Measurements from ENCODE around the gene SMU1. TPM values are rescaled to one million over a fixed set of nuclear protein-coding genes. Genes with fewer than 3 reads are reported as not detected.

The SMU1 gene
- total RNA-seq, 1 donor from 2014 or later = 22.9 TPM

- Mint-ChIP-seq H3K9me3 (ENCODE audit: unreplicated experiment) (peaks cover 1% of the 10 kb centered on the region), H3K4me1 (ENCODE audit: low read depth, unreplicated experiment) (no peaks in the 10 kb centered on the region), H3K27me3 (ENCODE audit: low read depth, unreplicated experiment) (peaks cover 3% of the 10 kb centered on the region), H3K27ac (ENCODE audit: unreplicated experiment) (no peak overlapping the region), H3K4me3 (ENCODE audit: unreplicated experiment) (no peak overlapping the region), H3K36me3 (ENCODE audit: low read depth, unreplicated experiment) (peaks cover 2% of the 10 kb centered on the region)
- Histone ChIP-seq H3K27ac (ENCODE audit: low read depth, low read length) (no peak overlapping the region), H3K79me2 (ENCODE audit: insufficient read depth, low read length) (no peaks in the 10 kb centered on the region), H3K4me2 (ENCODE audit: low read length) (no peak overlapping the region), H3K4me1 (ENCODE audit: insufficient read depth, low read length) (peaks cover 4% of the 10 kb centered on the region), H3K4me3 (ENCODE audit: insufficient read depth, low read depth, low read length) (no peak overlapping the region), H3K9me3 (ENCODE audit: insufficient read depth, low read depth, low read length) (no peaks in the 10 kb centered on the region), H3K9ac (ENCODE audit: low read length) (no peak overlapping the region), H2AFZ (ENCODE audit: low read depth, low read length) (no peak overlapping the region), H4K20me1 (ENCODE audit: insufficient read depth, low read length) (no peaks in the 10 kb centered on the region), H3K36me3 (ENCODE audit: insufficient read depth, low read length) (no peaks in the 10 kb centered on the region), H3K27me3 (ENCODE audit: insufficient read depth, low read length) (no peaks in the 10 kb centered on the region)
- no peak for DNase-seq (ENCODE audit: low read depth)
- TF ChIP-seq CTCF (IDR thresholded peaks at IDR 0.05; ENCODE audit: insufficient read depth, low read depth, low read length) = no peak
- no peak for TF ChIP-seq EZH2 (IDR thresholded peaks at IDR 0.05; ENCODE audit: insufficient read depth, low read length)
- FAIRE-seq = no peak
Observed at GRCh38 chr9:33082128-33082527, 5.7 kb upstream of the SMU1 start.

- Mint-ChIP-seq H3K9me3 (ENCODE audit: unreplicated experiment) (peaks cover 1% of the 10 kb centered on the region), H3K27me3 (ENCODE audit: low read depth, unreplicated experiment) (peaks cover 3% of the 10 kb centered on the region), H3K4me1 (ENCODE audit: low read depth, unreplicated experiment) (no peaks in the 10 kb centered on the region), H3K27ac (ENCODE audit: unreplicated experiment) (no peak overlapping the region), H3K36me3 (ENCODE audit: low read depth, unreplicated experiment) (peaks cover 2% of the 10 kb centered on the region), H3K4me3 (ENCODE audit: unreplicated experiment) (no peak overlapping the region)
- FAIRE-seq (peak; percentile 50), DNase-seq (ENCODE audit: low read depth) (peak; percentile 79)
- TF ChIP-seq EZH2 (IDR thresholded peaks at IDR 0.05; ENCODE audit: insufficient read depth, low read length) (no peak), CTCF (IDR thresholded peaks at IDR 0.05; ENCODE audit: insufficient read depth, low read depth, low read length) (peak; percentile 84)
- peaks cover 4% of the 10 kb centered on the region for H3K4me1 ChIP-seq (ENCODE audit: insufficient read depth, low read length)
- H2AFZ ChIP-seq (ENCODE audit: low read depth, low read length) = peak overlapping the region; percentile 53
- H3K27me3 ChIP-seq (ENCODE audit: insufficient read depth, low read length) = no peaks in the 10 kb centered on the region
- H3K79me2 ChIP-seq (ENCODE audit: insufficient read depth, low read length) = peaks cover 3% of the 10 kb centered on the region
- peak overlapping the region; percentile 82 for H3K4me2 ChIP-seq (ENCODE audit: low read length)
- no peaks in the 10 kb centered on the region for H3K36me3 ChIP-seq (ENCODE audit: insufficient read depth, low read length)
- H3K9me3 ChIP-seq (ENCODE audit: insufficient read depth, low read depth, low read length) = no peaks in the 10 kb centered on the region
- peak overlapping the region; percentile 68 for H3K9ac ChIP-seq (ENCODE audit: low read length)
- H4K20me1 ChIP-seq (ENCODE audit: insufficient read depth, low read length) = no peaks in the 10 kb centered on the region
- peak overlapping the region; percentile 37 for H3K4me3 ChIP-seq (ENCODE audit: insufficient read depth, low read depth, low read length)
- no peak overlapping the region for H3K27ac ChIP-seq (ENCODE audit: low read depth, low read length)
Observed at GRCh38 chr9:33081128-33081851, 4.8 kb upstream of the SMU1 start.

GRCh38 chr9:33080534-33080933 lies 4.1 kb upstream of the SMU1 start:
- Histone ChIP-seq H3K4me1 (ENCODE audit: insufficient read depth, low read length) (peaks cover 7% of the 10 kb centered on the region), H3K27ac (ENCODE audit: low read depth, low read length) (no peak overlapping the region), H3K79me2 (ENCODE audit: insufficient read depth, low read length) (peaks cover 10% of the 10 kb centered on the region), H3K4me2 (ENCODE audit: low read length) (peak overlapping the region; percentile 82), H2AFZ (ENCODE audit: low read depth, low read length) (peak overlapping the region; percentile 53), H3K9me3 (ENCODE audit: insufficient read depth, low read depth, low read length) (no peaks in the 10 kb centered on the region), H3K4me3 (ENCODE audit: insufficient read depth, low read depth, low read length) (no peak overlapping the region), H3K27me3 (ENCODE audit: insufficient read depth, low read length) (no peaks in the 10 kb centered on the region), H4K20me1 (ENCODE audit: insufficient read depth, low read length) (no peaks in the 10 kb centered on the region), H3K9ac (ENCODE audit: low read length) (peak overlapping the region; percentile 68), H3K36me3 (ENCODE audit: insufficient read depth, low read length) (no peaks in the 10 kb centered on the region)
- peaks cover 3% of the 10 kb centered on the region for H3K27me3 Mint-ChIP-seq (ENCODE audit: low read depth, unreplicated experiment)
- no peaks in the 10 kb centered on the region for H3K4me1 Mint-ChIP-seq (ENCODE audit: low read depth, unreplicated experiment)
- no peak overlapping the region for H3K27ac Mint-ChIP-seq (ENCODE audit: unreplicated experiment)
- TF ChIP-seq CTCF (IDR thresholded peaks at IDR 0.05; ENCODE audit: insufficient read depth, low read depth, low read length) = no peak
- no peak for TF ChIP-seq EZH2 (IDR thresholded peaks at IDR 0.05; ENCODE audit: insufficient read depth, low read length)
- no peak for FAIRE-seq
- peaks cover 4% of the 10 kb centered on the region for H3K36me3 Mint-ChIP-seq (ENCODE audit: low read depth, unreplicated experiment)
- peaks cover 1% of the 10 kb centered on the region for H3K9me3 Mint-ChIP-seq (ENCODE audit: unreplicated experiment)
- H3K4me3 Mint-ChIP-seq (ENCODE audit: unreplicated experiment) = no peak overlapping the region
- DNase-seq (ENCODE audit: low read depth) = no peak
